ENCODE measurements around the gene KCNMB2.

The KCNMB2 gene

GRCh38 chr3:178680037-178680436 is 143.8 kb downstream of the KCNMB2 start:
- Histone ChIP-seq H3K79me2 (ENCODE audit: control insufficient read depth, low read length) (no peaks in the 10 kb centered on the region), H3K27me3 (ENCODE audit: control insufficient read depth, low read length) (no peaks in the 10 kb centered on the region), H3K36me3 (ENCODE audit: control insufficient read depth, low read length) (no peaks in the 10 kb centered on the region), H3K4me1 (ENCODE audit: control insufficient read depth, low read length) (peaks cover 29% of the 10 kb centered on the region), H3K9me2 (replicated peaks; ENCODE audit: control insufficient read depth, low read length) (no peaks in the 10 kb centered on the region), H3K9me3 (ENCODE audit: control insufficient read depth, insufficient read depth, low read length) (peaks cover 10% of the 10 kb centered on the region; the same call in 1 of the 2 replicates), H3F3A (ENCODE audit: control insufficient read depth, insufficient read depth) (no peaks in the 10 kb centered on the region), H3K4me2 (ENCODE audit: low read length) (no peak overlapping the region), H4K20me1 (ENCODE audit: control insufficient read depth, insufficient read depth, low read depth, low read length) (no peaks in the 10 kb centered on the region), H3K4me3 (ENCODE audit: low read length) (no peak overlapping the region), H3K27ac (ENCODE audit: low read depth, low read length) (no peak overlapping the region)
- TF ChIP-seq EZH2phosphoT487 (IDR thresholded peaks at IDR 0.05; ENCODE audit: borderline replicate concordance, low read length) (no peak), CTCF (IDR thresholded peaks at IDR 0.05; ENCODE audit: low read depth, low read length, poor library complexity, severe bottlenecking) (no peak)

- Histone ChIP-seq H3K27me3 (ENCODE audit: control insufficient read depth, low read length) (no peaks in the 10 kb centered on the region), H3K4me2 (ENCODE audit: low read length) (no peak overlapping the region), H3F3A (ENCODE audit: control insufficient read depth, insufficient read depth) (no peaks in the 10 kb centered on the region), H3K36me3 (ENCODE audit: control insufficient read depth, low read length) (no peaks in the 10 kb centered on the region), H4K20me1 (ENCODE audit: control insufficient read depth, insufficient read depth, low read depth, low read length) (no peaks in the 10 kb centered on the region), H3K4me3 (ENCODE audit: low read length) (no peak overlapping the region), H3K79me2 (ENCODE audit: control insufficient read depth, low read length) (no peaks in the 10 kb centered on the region), H3K9me2 (replicated peaks; ENCODE audit: control insufficient read depth, low read length) (no peaks in the 10 kb centered on the region), H3K27ac (ENCODE audit: low read depth, low read length) (no peak overlapping the region), H3K9me3 (ENCODE audit: control insufficient read depth, insufficient read depth, low read length) (peaks cover 10% of the 10 kb centered on the region; the same call in 1 of the 2 replicates), H3K4me1 (ENCODE audit: control insufficient read depth, low read length) (peaks cover 29% of the 10 kb centered on the region)
- no peak for TF ChIP-seq EZH2phosphoT487 (IDR thresholded peaks at IDR 0.05; ENCODE audit: borderline replicate concordance, low read length)
- no peak for TF ChIP-seq CTCF (IDR thresholded peaks at IDR 0.05; ENCODE audit: low read depth, low read length, poor library complexity, severe bottlenecking)
These were observed 144.3 kb downstream of the KCNMB2 start for GRCh38 chr3:178680489-178680888.

GRCh38 chr3:178684881-178685590 is 148.8 kb downstream of the KCNMB2 start:
- Histone ChIP-seq H3K36me3 (ENCODE audit: control insufficient read depth, low read length) (no peaks in the 10 kb centered on the region), H3K9me3 (ENCODE audit: control insufficient read depth, insufficient read depth, low read length) (peaks cover 10% of the 10 kb centered on the region; the same call in 1 of the 2 replicates), H4K20me1 (ENCODE audit: control insufficient read depth, insufficient read depth, low read depth, low read length) (no peaks in the 10 kb centered on the region), H3K27me3 (ENCODE audit: control insufficient read depth, low read length) (no peaks in the 10 kb centered on the region), H3K79me2 (ENCODE audit: control insufficient read depth, low read length) (no peaks in the 10 kb centered on the region), H3K27ac (ENCODE audit: low read depth, low read length) (no peak overlapping the region), H3K4me3 (ENCODE audit: low read length) (no peak overlapping the region), H3K4me1 (ENCODE audit: control insufficient read depth, low read length) (peaks cover 8% of the 10 kb centered on the region; the same call in 1 of the 2 replicates), H3K4me2 (ENCODE audit: low read length) (no peak overlapping the region), H3F3A (ENCODE audit: control insufficient read depth, insufficient read depth) (no peaks in the 10 kb centered on the region), H3K9me2 (replicated peaks; ENCODE audit: control insufficient read depth, low read length) (no peaks in the 10 kb centered on the region)
- TF ChIP-seq EZH2phosphoT487 (IDR thresholded peaks at IDR 0.05; ENCODE audit: borderline replicate concordance, low read length), result no peak
- no peak for TF ChIP-seq CTCF (IDR thresholded peaks at IDR 0.05; ENCODE audit: low read depth, low read length, poor library complexity, severe bottlenecking)

All from DOHH2 (cell line).